Measurements from ENCODE around the gene KCNK13. TPM values are rescaled to one million over a fixed set of nuclear protein-coding genes. Genes with fewer than 3 reads are reported as not detected.

KCNK13 gene
- total and polyA plus RNA-seq, 9 of the 15 experiments (the other 6 are each of a cell fraction or from before 2014, with no cell fraction given), result 0.03 to 0.05 TPM; not detected in 7

DNA sequence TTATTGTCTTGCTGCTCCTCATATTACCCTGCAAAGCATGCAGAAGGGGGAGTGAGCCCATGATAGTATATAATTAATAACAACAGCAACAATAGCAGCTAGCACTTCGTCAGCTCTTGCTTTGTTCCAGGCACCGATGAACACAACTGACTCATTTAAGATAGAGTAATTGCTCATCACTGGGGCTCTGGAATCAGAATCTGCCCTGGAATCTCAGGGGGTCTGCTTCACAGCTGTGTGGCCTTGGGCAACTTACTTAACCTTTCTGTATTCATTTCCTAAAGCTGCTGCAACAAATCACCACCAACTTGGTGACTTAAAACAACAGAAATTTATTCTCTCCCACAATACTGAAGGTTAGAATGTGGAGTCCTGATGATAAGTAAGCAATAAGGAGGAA, 139.6 kb downstream of the KCNK13 start (continued):
- TF ChIP-seq, protein P1, sequence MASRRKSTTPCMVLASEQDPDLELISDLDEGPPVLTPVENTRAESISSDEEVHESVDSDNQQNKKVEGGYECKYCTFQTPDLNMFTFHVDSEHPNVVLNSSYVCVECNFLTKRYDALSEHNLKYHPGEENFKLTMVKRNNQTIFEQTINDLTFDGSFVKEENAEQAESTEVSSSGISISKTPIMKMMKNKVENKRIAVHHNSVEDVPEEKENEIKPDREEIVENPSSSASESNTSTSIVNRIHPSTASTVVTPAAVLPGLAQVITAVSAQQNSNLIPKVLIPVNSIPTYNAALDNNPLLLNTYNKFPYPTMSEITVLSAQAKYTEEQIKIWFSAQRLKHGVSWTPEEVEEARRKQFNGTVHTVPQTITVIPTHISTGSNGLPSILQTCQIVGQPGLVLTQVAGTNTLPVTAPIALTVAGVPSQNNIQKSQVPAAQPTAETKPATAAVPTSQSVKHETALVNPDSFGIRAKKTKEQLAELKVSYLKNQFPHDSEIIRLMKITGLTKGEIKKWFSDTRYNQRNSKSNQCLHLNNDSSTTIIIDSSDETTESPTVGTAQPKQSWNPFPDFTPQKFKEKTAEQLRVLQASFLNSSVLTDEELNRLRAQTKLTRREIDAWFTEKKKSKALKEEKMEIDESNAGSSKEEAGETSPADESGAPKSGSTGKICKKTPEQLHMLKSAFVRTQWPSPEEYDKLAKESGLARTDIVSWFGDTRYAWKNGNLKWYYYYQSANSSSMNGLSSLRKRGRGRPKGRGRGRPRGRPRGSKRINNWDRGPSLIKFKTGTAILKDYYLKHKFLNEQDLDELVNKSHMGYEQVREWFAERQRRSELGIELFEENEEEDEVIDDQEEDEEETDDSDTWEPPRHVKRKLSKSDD (conservative IDR thresholded peaks at IDR 0.05; ENCODE audit: low read length), result no peak
- no peak for TF ChIP-seq ZNF274 (IDR thresholded peaks at IDR 0.05; ENCODE audit: borderline replicate concordance, low read depth, low read length)

DNA sequence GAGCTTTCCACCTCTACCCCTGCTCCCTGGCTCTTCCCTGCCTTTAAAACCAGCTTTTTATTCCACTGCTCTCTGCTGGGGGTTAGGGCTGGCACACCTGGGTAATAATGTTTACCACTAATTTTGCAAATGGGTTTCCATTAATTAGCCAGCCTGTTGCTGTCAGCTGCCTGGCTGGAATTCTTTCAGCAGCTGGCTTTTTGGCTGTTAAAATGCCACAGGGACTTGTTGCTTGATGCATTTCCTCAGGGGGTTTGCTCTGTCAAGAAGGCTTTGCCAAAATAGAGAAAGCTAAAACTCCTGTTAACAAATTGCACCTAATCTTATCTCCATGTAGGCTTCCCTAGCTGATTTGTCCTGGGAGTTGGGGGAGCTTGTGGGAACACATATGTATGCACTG, 142.7 kb downstream of the KCNK13 start:
- Histone ChIP-seq H3K4me2 (ENCODE audit: insufficient read depth, low read length) (no peak overlapping the region), H3K9me1 (ENCODE audit: control insufficient read depth, insufficient read depth, low read length) (no peaks in the 10 kb centered on the region), H3K9me3 (replicated peaks; ENCODE audit: control insufficient read depth, insufficient read depth, low read depth, low read length) (no peaks in the 10 kb centered on the region), H2AFZ (ENCODE audit: low read depth, low read length) (no peak overlapping the region), H3K4me1 (replicated peaks in 1 of 2; ENCODE audit: control insufficient read depth in 2 of 2, insufficient read depth in 2 of 2, low read length in 2 of 2) (no peaks in the 10 kb centered on the region), H3K79me2 (ENCODE audit: control insufficient read depth, insufficient read depth, low read length) (no peaks in the 10 kb centered on the region), H3K36me3 (ENCODE audit: control insufficient read depth, insufficient read depth, low read length) (no peaks in the 10 kb centered on the region), H4K20me1 (replicated peaks; ENCODE audit: control insufficient read depth, insufficient read depth, low read length) (no peaks in the 10 kb centered on the region), H3K9ac (ENCODE audit: insufficient read depth in 1 of 2, low read depth in 2 of 2, low read length in 2 of 2) (no peak overlapping the region), H3K27me3 (ENCODE audit: control insufficient read depth in 2 of 2, insufficient read depth in 2 of 2, low read length in 2 of 2) (0 out of 5 replicates have a peak, but pooled peaks cover 0 to 4% of the 10 kb centered on the region in 2 experiments), H3K27ac (ENCODE audit: extremely low read depth, low read depth, low read length) (no peak overlapping the region), H3K4me3 (no peak overlapping the region)
- no peak for ATAC-seq
- ChIA-PET CTCF (ENCODE audit: low intra/inter-chr PET ratio) (no interaction called here), POLR2A (interaction anchor here (1.0 kb wide), 1 partner anchor 31 kb away, joined by 3 read pairs; no protein-coding TSS in a partner anchor)
- no peak for TF ChIP-seq TAF7 (tag; IDR thresholded peaks at IDR 0.05)
- no peak for TF ChIP-seq ZC3H11A (IDR thresholded peaks at IDR 0.05; ENCODE audit: low read depth, low read length)
- no peak for TF ChIP-seq NUFIP1 (IDR thresholded peaks at IDR 0.05; ENCODE audit: partially characterized antibody)
- no peak for TF ChIP-seq ELF1 (tag; IDR thresholded peaks at IDR 0.05)
- no peak for TF ChIP-seq CTBP1 (IDR thresholded peaks at IDR 0.05; ENCODE audit: borderline replicate concordance)
- no peak for TF ChIP-seq NFIC (IDR thresholded peaks at IDR 0.05)
- no peak for TF ChIP-seq MEF2A (IDR thresholded peaks at IDR 0.05; ENCODE audit: control insufficient read depth, low read depth, low read length)
- TF ChIP-seq, protein P2, sequence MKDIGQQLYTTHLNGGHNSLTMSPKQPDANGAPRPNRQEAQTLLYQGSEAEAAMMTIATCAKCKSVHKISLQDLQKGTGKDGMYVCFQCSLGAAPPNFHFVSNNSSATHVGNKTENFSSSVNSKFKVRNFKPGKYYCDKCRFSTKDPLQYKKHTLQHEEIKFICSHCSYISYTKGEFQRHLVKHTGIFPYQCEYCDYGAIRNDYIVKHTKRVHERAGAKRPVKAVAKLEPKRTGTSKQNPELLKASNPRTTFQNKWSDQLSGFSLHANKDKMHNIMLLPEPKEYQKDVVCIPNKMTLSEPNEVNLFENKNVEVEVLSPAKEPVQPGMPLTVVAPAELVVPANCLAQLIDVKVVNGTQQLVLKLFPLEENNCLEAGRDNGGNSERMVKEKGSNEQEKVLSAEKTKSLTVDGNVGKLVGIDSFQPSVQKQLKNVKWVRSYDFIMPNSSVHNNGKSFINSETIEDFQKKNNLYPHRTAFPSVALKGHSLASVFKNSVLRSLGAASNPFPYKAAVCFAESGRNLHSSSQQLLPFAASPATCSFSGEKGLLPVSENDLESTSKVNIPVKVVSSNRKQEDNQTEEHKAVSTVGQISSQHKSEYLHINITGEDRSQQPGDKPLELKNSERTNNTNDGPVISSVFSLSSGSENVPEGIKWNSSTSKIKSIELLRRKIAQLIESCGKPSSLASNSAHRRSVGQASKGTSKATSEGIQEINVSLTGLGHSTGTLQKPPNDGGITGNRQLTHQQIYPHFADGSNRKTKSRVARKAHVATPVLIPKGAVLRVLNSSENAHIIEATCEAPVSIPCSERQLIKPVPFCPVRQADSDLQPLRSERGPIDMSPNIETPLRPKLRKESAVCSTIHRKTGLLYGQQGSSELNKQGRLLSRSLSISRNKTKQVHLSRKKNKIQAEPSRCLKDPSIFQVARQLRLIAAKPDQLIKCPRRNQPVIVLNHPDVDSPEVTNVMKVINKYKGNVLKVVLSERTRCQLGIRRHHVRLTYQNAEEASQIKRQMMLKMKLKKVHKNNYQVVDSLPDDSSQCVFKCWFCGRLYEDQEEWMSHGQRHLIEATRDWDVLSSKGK (CRISPR knock-in tag; IDR thresholded peaks at IDR 0.05), result no peak
- intact Hi-C loops (cut with micrococcal nuclease) (no loop called here), in situ Hi-C loops (cut with MboI) (no loop called here)
- BruUV-seq (replicated peaks), result no TSS peak
- no peak for FAIRE-seq
- no peak for DNase-seq (ENCODE audit: extremely low read depth in 1 of 4, low spot score in 3 of 4)
